AG10803 (cell line): ENCODE results near the gene GSTP1.
"Not testable (repeated sequence)": the region's sequence is repeated elsewhere in the genome, so short reads cannot be mapped to it uniquely, and the experiment has no call there.

Experiments
- DNase-seq: peaks from one replicate; pipeline ENCODE4 v3.0.0; 2010; ENCODE audit warnings: low read depth
- H3K4me3 ChIP-seq: 2 replicates; pipeline ENCODE4 v1.5.1; 2011; ENCODE audit warnings: mild to moderate bottlenecking, low read length, control low read depth
- TF ChIP-seq, protein P1 (sequence below): conservative IDR thresholded peaks from 2 replicates; pipeline ENCODE4 v1.5.1; 2011; ENCODE audit warnings: mild to moderate bottlenecking, low read length, control low read depth, inconsistent platforms

GSTP1 gene

GRCh38 chr11:67548555-67549110 is 35.0 kb upstream of the GSTP1 start:
- no peak overlapping the region for H3K4me3 ChIP-seq
- no peak for DNase-seq
- TF ChIP-seq, protein P1, sequence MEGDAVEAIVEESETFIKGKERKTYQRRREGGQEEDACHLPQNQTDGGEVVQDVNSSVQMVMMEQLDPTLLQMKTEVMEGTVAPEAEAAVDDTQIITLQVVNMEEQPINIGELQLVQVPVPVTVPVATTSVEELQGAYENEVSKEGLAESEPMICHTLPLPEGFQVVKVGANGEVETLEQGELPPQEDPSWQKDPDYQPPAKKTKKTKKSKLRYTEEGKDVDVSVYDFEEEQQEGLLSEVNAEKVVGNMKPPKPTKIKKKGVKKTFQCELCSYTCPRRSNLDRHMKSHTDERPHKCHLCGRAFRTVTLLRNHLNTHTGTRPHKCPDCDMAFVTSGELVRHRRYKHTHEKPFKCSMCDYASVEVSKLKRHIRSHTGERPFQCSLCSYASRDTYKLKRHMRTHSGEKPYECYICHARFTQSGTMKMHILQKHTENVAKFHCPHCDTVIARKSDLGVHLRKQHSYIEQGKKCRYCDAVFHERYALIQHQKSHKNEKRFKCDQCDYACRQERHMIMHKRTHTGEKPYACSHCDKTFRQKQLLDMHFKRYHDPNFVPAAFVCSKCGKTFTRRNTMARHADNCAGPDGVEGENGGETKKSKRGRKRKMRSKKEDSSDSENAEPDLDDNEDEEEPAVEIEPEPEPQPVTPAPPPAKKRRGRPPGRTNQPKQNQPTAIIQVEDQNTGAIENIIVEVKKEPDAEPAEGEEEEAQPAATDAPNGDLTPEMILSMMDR, result no peak

DNA sequence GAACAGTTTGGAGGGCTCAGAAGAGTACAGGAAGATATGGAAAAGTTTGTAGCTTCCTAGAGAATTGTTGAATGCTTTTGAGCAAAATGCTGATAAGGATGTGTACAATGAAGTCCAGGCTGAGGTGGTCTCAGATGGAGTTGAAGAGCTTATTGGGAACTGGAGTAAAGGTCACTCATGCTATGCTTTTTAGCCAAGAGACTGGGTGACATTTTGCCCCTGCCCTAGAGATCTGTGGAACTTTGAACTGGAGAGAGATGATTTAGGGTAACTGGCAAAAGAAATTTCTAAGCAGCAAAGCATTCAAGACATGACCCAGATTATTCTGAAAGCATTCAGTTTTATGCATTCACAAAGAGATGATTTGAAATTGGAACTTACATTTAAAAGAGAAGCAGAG is 32.5 kb upstream of the GSTP1 start:
- no peak for DNase-seq
- TF ChIP-seq, protein P1, result no peak
- H3K4me3 ChIP-seq, result no peak overlapping the region

DNA sequence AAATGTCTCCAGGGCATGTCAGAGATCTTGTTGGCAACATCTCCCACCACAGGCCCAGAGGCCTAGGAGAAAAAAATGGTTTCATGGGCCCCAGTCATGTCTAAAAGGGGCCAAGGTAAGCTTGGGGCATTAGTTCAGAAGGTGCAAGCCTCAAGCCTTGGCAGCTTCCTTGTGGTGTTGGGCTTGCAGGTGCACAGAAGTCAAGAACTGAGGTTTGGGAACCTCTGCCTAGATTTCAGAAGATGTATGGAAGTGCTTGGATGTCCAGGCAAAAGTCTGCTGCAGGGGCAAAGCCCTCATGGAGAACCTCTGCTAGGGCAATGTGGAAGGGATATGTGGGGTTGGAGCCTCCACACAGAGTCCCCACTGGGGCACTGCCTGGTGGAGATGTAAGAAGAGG is 31.9 kb upstream of the GSTP1 start:
- DNase-seq, H3K4me3 ChIP-seq: not testable (repeated sequence)

DNA sequence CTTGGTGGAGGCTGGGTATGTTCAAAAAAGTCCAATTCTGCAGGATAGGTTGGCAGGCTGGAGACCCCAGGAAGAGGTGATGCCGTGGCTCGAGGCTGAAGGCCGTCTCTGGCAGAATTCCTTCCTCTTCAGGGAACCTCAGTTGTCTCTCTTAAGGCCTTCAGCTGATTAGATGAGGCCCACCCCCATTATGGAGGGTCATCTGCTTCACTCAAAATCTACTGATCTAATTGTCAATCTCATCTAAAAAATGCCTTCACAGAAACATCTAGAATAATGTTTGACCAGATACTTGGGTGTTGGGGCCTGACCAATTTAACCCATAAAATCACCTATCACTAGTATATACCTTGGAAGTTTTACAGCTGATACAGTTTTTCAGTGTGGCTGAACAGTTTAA is 27.4 kb upstream of the GSTP1 start:
- TF ChIP-seq, protein P1, result no peak
- no peak for DNase-seq
- H3K4me3 ChIP-seq, result no peak overlapping the region

DNA sequence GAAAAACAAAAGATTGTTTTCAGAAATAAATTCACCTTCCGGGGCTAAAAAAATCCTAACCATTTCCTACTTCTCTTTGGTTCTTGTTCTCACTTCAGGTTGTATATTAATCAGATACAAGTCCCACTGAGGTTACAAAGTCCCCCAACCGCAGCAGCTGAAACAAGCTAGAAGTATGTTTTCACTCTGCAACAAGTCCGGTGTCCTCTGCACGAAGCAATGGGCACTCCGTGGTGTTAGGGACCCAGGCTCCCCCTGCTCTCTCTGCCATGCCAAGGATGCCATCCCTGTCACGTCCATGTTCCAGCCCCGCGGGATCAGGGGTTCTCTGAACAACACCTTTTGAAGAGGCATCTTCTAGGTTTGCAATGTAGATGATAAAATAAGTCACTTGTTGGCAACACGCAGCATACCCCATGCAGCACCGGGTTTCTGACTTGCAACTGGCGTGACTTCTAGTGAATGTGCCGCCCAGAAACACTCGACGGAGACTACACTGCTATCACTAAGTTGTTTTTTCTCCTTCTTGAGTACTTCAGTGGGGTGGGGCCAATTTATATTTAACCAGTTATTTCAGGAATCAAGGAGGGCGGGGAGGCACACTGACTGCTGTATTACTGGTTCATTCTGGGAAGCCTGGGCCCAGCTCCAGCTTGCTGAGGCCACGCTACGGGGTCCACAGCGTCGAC is 25.4 kb upstream of the GSTP1 start:
- no peak overlapping the region for H3K4me3 ChIP-seq
- no peak for DNase-seq
- TF ChIP-seq, protein P1, result no peak

GRCh38 chr11:67561971-67562619 is 21.5 kb upstream of the GSTP1 start:
- TF ChIP-seq, protein P1, result no peak
- no peak for DNase-seq
- H3K4me3 ChIP-seq, result no peak overlapping the region

GRCh38 chr11:67562963-67563704 is 20.5 kb upstream of the GSTP1 start:
- DNase-seq, result no peak
- H3K4me3 ChIP-seq, result no peak overlapping the region
- TF ChIP-seq, protein P1, result no peak

GRCh38 chr11:67563705-67564114 is 19.9 kb upstream of the GSTP1 start:
- peak; percentile 81 for DNase-seq
- not testable (repeated sequence) for H3K4me3 ChIP-seq
